SK-N-SH (cell line): ENCODE measurements around the gene ASGR1. TPM values are rescaled to one million over a fixed set of nuclear protein-coding genes. Genes with fewer than 3 reads are reported as not detected.

Source experiments
- CTCF ChIA-PET: fragments of 300-600, 350-600 bp; formaldehyde crosslinking; extraction: SDS; loops from one replicate; lab custom pipeline; 2021; lab: Yijun Ruan, JAX
- POLR2A ChIA-PET: fragments of 350-600 bp; sonication (Branson Sonifier 250); formaldehyde crosslinking; extraction: SDS; loops from one replicate; lab custom pipeline; 2020; ENCODE audit warnings: antibody characterized with exemption, inconsistent platforms; lab: Yijun Ruan, JAX
- DNase-seq: peaks from one replicate; pipeline ENCODE4 v3.0.0; 2012
- H2AFZ ChIP-seq: fragments of 200-600 bp; sonication (generic); 2 replicates; pipeline ENCODE4 v1.8.1; 2016; ENCODE audit warnings: antibody characterized with exemption, mild to moderate bottlenecking, low read depth
- H3F3A ChIP-seq: fragments of 200-600 bp; sonication (generic); replicated peaks from 2 replicates; pipeline ENCODE3; 2016; ENCODE audit warnings: antibody characterized with exemption, mild to moderate bottlenecking; ENCODE audit not compliant: insufficient read depth
- H3K27ac ChIP-seq, 2 experiments: fragments of 200-500 bp in 1 of 2; fragments of 200-600 bp in 1 of 2; sonication (Bioruptor generic) in 1 of 2; sonication (generic), shearing (Covaris generic) in 1 of 2; 2 replicates each; pipeline versions ENCODE4 v1.5.1 to v1.6.1; 2014 to 2016; ENCODE audit warnings: low read depth in 2 of 2, inconsistent platforms in 1 of 2, low read length in 1 of 2, mild to moderate bottlenecking in 1 of 2, mixed read lengths in 1 of 2
- H3K27me3 ChIP-seq: fragments of 200-600 bp; sonication (generic), shearing (Covaris generic); 2 replicates; pipeline ENCODE4 v1.6.1; 2016; ENCODE audit warnings: mixed run types; ENCODE audit not compliant: insufficient read depth
- H3K36me3 ChIP-seq, 2 experiments: fragments of 200-500 bp in 1 of 2; fragments of 200-600 bp in 1 of 2; sonication (Bioruptor generic) in 1 of 2; sonication (generic) in 1 of 2; replicated peaks in 1 of 2; 2 replicates each; pipeline versions ENCODE3 to v1.5.1; 2014 to 2016; ENCODE audit warnings: low read length in 1 of 2, mild to moderate bottlenecking in 1 of 2; ENCODE audit not compliant: insufficient read depth in 2 of 2, control insufficient read depth in 1 of 2
- H3K4me1 ChIP-seq, 2 experiments: fragments of 200-500 bp in 1 of 2; fragments of 200-600 bp in 1 of 2; sonication (Bioruptor generic) in 1 of 2; sonication (generic), shearing (Covaris generic) in 1 of 2; 2 replicates each; pipeline versions ENCODE4 v1.5.1 to v1.6.1; 2014 to 2016; ENCODE audit warnings: low read depth in 1 of 2, low read length in 1 of 2, mixed run types in 1 of 2; ENCODE audit not compliant: insufficient read depth in 2 of 2, control insufficient read depth in 1 of 2
- H3K4me2 ChIP-seq: fragments of 200-600 bp; sonication (generic), shearing (Covaris generic); 2 replicates; pipeline ENCODE4 v1.6.1; 2017; ENCODE audit warnings: mixed run types
- H3K4me3 ChIP-seq, 2 experiments: fragments of 200-500 bp in 1 of 2; fragments of 200-600 bp in 1 of 2; sonication (Bioruptor generic) in 1 of 2; sonication (generic), shearing (Covaris generic) in 1 of 2; 2 replicates each; pipeline versions ENCODE4 v1.5.1 to v1.8.1; 2014 to 2016; ENCODE audit warnings: low read depth in 2 of 2, inconsistent platforms in 1 of 2, low read length in 1 of 2, mild to moderate bottlenecking in 1 of 2, mixed read lengths in 1 of 2, moderate library complexity in 1 of 2
- H3K79me2 ChIP-seq: fragments of 200-600 bp; sonication (generic); 2 replicates; pipeline ENCODE4 v1.8.1; 2017; ENCODE audit warnings: mild to moderate bottlenecking; ENCODE audit not compliant: insufficient read depth
- H3K9ac ChIP-seq: fragments of 200-600 bp; sonication (generic); 2 replicates; pipeline ENCODE4 v1.6.1; 2017; ENCODE audit warnings: mixed run types
- H3K9me2 ChIP-seq: fragments of 200-600 bp; sonication (generic); 2 replicates; pipeline ENCODE4 v1.6.1; 2017; ENCODE audit warnings: mixed run types
- H3K9me3 ChIP-seq: fragments of 200-600 bp; sonication (generic); 2 replicates; pipeline ENCODE4 v1.6.1; 2017; ENCODE audit warnings: mixed run types, mild to moderate bottlenecking, moderate library complexity
- H4K20me1 ChIP-seq: fragments of 200-600 bp; sonication (generic); 2 replicates; pipeline ENCODE4 v1.6.1; 2017; ENCODE audit warnings: mild to moderate bottlenecking, mixed run types; ENCODE audit not compliant: insufficient read depth
- CHD2 ChIP-seq: fragments of 150-350 bp; IDR thresholded peaks from 2 replicates; pipeline ENCODE4 v1.6.1; 2018; ENCODE audit warnings: low read length; ENCODE audit not compliant: partially characterized antibody
- FOXJ3 ChIP-seq: sonication (generic); formaldehyde crosslinking; IDR thresholded peaks from 2 replicates; pipeline ENCODE4 v1.5.1; 2020; ENCODE audit warnings: mild to moderate bottlenecking, missing genetic modification reagents
- IRF3 ChIP-seq: fragments of 150-350 bp; IDR thresholded peaks from 2 replicates; pipeline ENCODE4 v1.6.1; 2016; ENCODE audit warnings: mild to moderate bottlenecking, low read depth, low read length
- MEF2A ChIP-seq: IDR thresholded peaks from 2 replicates; pipeline ENCODE4 v1.4.0; 2012; ENCODE audit warnings: low read depth, borderline replicate concordance
- MXI1 ChIP-seq: IDR thresholded peaks from 2 replicates; pipeline ENCODE4 v1.6.1; 2012; ENCODE audit warnings: mild to moderate bottlenecking, low read depth, low read length, improper control_type of control experiment
- NFIC ChIP-seq: IDR thresholded peaks from 2 replicates; pipeline ENCODE4 v1.4.0; 2012; ENCODE audit warnings: borderline replicate concordance
- NRF1 ChIP-seq: IDR thresholded peaks from 2 replicates; pipeline ENCODE4 v1.6.1; 2012; ENCODE audit warnings: low read depth, mild to moderate bottlenecking, low read length
- POLR2AphosphoS5 ChIP-seq: IDR thresholded peaks from 2 replicates; pipeline ENCODE4 v1.6.1; 2012; ENCODE audit warnings: low read depth, low read length
- RAD21 ChIP-seq: IDR thresholded peaks from 2 replicates; pipeline ENCODE4 v1.6.1; 2012; ENCODE audit warnings: mild to moderate bottlenecking, low read length
- REST ChIP-seq: IDR thresholded peaks from 2 replicates; pipeline ENCODE4 v1.6.1; 2012; ENCODE audit warnings: mild to moderate bottlenecking, low read depth, low read length, moderate library complexity
- RFX5 ChIP-seq: IDR thresholded peaks from 2 replicates; pipeline ENCODE4 v1.6.1; 2012; ENCODE audit warnings: mild to moderate bottlenecking, improper control_type of control experiment, low read length
- TAF1 ChIP-seq: IDR thresholded peaks from 2 replicates; pipeline ENCODE4 v1.6.1; 2012; ENCODE audit warnings: low read depth, mild to moderate bottlenecking, low read length, moderate library complexity, borderline replicate concordance
- TEAD4 ChIP-seq: IDR thresholded peaks from 2 replicates; pipeline ENCODE4 v1.4.0; 2012; ENCODE audit warnings: mild to moderate bottlenecking, borderline replicate concordance; ENCODE audit not compliant: insufficient read depth
- USF1 ChIP-seq: IDR thresholded peaks from 2 replicates; pipeline ENCODE4 v1.4.0; 2012; ENCODE audit warnings: low read depth, borderline replicate concordance
- USF2 ChIP-seq: fragments of 150-350 bp; IDR thresholded peaks from 2 replicates; pipeline ENCODE4 v1.6.1; 2017; ENCODE audit warnings: antibody characterized with exemption, low read length, low read depth, borderline replicate concordance
- WGBS: methylation state at CpG from one replicate; pipeline ENCODE4 v1.1.6; 2017; ENCODE audit warnings: low lambda C conversion rate; 5-methylcytosine and 5-hydroxymethylcytosine counted together
- polyA plus RNA-seq, 3 experiments: library from polyadenylated mRNA; depleted of rRNA; stranded (reverse); fragments of >200 nt; gene quantifications; 2 replicates each; pipeline ENCODE4 v1.2.3, GENCODE V29; 2012
- TF ChIP-seq, protein P1 (sequence below): IDR thresholded peaks from 2 replicates; pipeline ENCODE4; 2012

ASGR1 gene
- polyA plus RNA-seq, 1 of the 3 experiments (the other 2 are of a cell fraction) = 2.1 TPM

- ChIA-PET CTCF (interaction anchor here (1.2 to 3.2 kb wide), 4 partner anchors 17 to 83 kb away, joined by 3 to 13 read pairs (median 8); no protein-coding TSS in a partner anchor), POLR2A (no interaction called here)
- no peaks in the 10 kb centered on the region for H3K36me3 ChIP-seq
- H3K9me2 ChIP-seq = no peaks in the 10 kb centered on the region
- no peaks in the 10 kb centered on the region for H4K20me1 ChIP-seq
- no peaks in the 10 kb centered on the region for H3F3A ChIP-seq
- H3K27ac ChIP-seq = no peak overlapping the region
- no peaks in the 10 kb centered on the region for H3K79me2 ChIP-seq
- H2AFZ ChIP-seq = no peak overlapping the region
- no peaks in the 10 kb centered on the region for H3K9me3 ChIP-seq
- peaks cover 82% of the 10 kb centered on the region for H3K27me3 ChIP-seq
- no peak for DNase-seq
- TF ChIP-seq USF2 (no peak), FOXJ3 (CRISPR knock-in tag) (no peak), TEAD4 (no peak), RFX5 (no peak), NFIC (no peak), IRF3 (no peak), NRF1 (no peak), MXI1 (no peak), TAF1 (no peak), REST (no peak), POLR2AphosphoS5 (no peak), RAD21 (no peak), USF1 (no peak), MEF2A (no peak), CHD2 (no peak)
- TF ChIP-seq, protein P1, sequence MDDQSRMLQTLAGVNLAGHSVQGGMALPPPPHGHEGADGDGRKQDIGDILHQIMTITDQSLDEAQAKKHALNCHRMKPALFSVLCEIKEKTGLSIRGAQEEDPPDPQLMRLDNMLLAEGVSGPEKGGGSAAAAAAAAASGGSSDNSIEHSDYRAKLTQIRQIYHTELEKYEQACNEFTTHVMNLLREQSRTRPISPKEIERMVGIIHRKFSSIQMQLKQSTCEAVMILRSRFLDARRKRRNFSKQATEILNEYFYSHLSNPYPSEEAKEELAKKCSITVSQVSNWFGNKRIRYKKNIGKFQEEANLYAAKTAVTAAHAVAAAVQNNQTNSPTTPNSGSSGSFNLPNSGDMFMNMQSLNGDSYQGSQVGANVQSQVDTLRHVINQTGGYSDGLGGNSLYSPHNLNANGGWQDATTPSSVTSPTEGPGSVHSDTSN = no peak
- no peak overlapping the region for H3K9ac ChIP-seq
- H3K4me3 ChIP-seq = no peak overlapping the region
- no peaks in the 10 kb centered on the region for H3K4me1 ChIP-seq
- WGBS = 20% methylated on average over 7 of the region's 8 CpGs
- H3K4me2 ChIP-seq = no peak overlapping the region
Observed at GRCh38 chr17:7129311-7129710, 49.9 kb downstream of the ASGR1 start.
